Upper lobe of left lung (tissue), 6 donors: ENCODE measurements around the gene SLC66A2. TPM values are rescaled to one million over a fixed set of nuclear protein-coding genes. Genes with fewer than 3 reads are reported as not detected.

Source experiments
- ATAC-seq, 2 donors: fragments of 200-7000 bp; cut with Tn5 transposase; one replicate each; pipeline ENCODE4 v1.9.1; 2022; ENCODE audit warnings: mild to moderate bottlenecking in 2 of 2, moderate library complexity in 2 of 2; ENCODE audit not compliant: low FRiP score in 2 of 2
- DNase-seq, 2 donors: peaks; one replicate each; pipeline ENCODE4 v3.0.0-alpha.2; 2019 to 2020
- H3K27ac ChIP-seq, 4 donors: fragments of 200-600 bp; sonication (generic); one replicate each; pipeline ENCODE4 v1.5.1; 2016 to 2019
- H3K27me3 ChIP-seq, 4 donors: fragments of 200-600 bp; sonication (generic); one replicate each; pipeline ENCODE4 v1.5.1; 2017 to 2019
- H3K36me3 ChIP-seq, 4 donors: fragments of 200-600 bp; sonication (generic); one replicate each; pipeline ENCODE4 v1.5.1; 2016 to 2019
- H3K4me1 ChIP-seq, 4 donors: fragments of 200-600 bp; sonication (generic); one replicate each; pipeline ENCODE4 v1.5.1; 2018 to 2019
- H3K4me3 ChIP-seq, 4 donors: fragments of 200-600 bp; sonication (generic); one replicate each; pipeline ENCODE4 v1.5.1; 2017 to 2019; ENCODE audit warnings: mild to moderate bottlenecking in 2 of 4, moderate library complexity in 1 of 4
- H3K9me3 ChIP-seq, 4 donors: fragments of 200-600 bp; sonication (generic); one replicate each; pipeline ENCODE4 v1.5.1; 2018 to 2019
- EP300 ChIP-seq, 4 donors: sonication (generic); formaldehyde crosslinking; IDR thresholded peaks; one replicate each; pipeline ENCODE4 v1.5.1; 2017; ENCODE audit warnings: antibody characterized with exemption in 4 of 4, control low read depth in 2 of 4
- POLR2A ChIP-seq, 4 donors: fragments of 450-650 bp; IDR thresholded peaks; one replicate each; pipeline ENCODE4 v1.5.1; 2016 to 2017; ENCODE audit warnings: antibody characterized with exemption in 4 of 4, mild to moderate bottlenecking in 2 of 4
- POLR2AphosphoS5 ChIP-seq, 2 donors: sonication (generic); formaldehyde crosslinking; IDR thresholded peaks; one replicate each; pipeline ENCODE4 v1.5.1; 2017; ENCODE audit warnings: antibody characterized with exemption in 2 of 2
- WGBS, 2 donors: methylation state at CpG; one replicate each; pipeline ENCODE4 v1.1.5; 2017 to 2018; 5-methylcytosine and 5-hydroxymethylcytosine counted together
- total RNA-seq, 6 donors: library from RNA; depleted of rRNA in 4 of 6; stranded (reverse); fragments of >200 nt in 4 of 6; gene quantifications; one replicate each; pipeline versions ENCODE4 v1.1.0 to v1.2.1, GENCODE V29; 2016 to 2021
- TF ChIP-seq, protein P1 (sequence below), 6 experiments: fragments of 450-650 bp in 4 of 6; fragments of 200-600 bp in 2 of 6; sonication (generic) in 2 of 6; IDR thresholded peaks; one replicate each; pipeline ENCODE4 v1.5.1; 2016 to 2019; ENCODE audit warnings: antibody characterized with exemption in 6 of 6
- donor health status: DM: no; HTN: no; CAD: no; lungs with moderate emphysema.
- donor health status: DM: no; HTN: yes; CAD: no; lungs with severe emphysema.

The SLC66A2 gene
- total RNA-seq, 6 donors from 2014 or later, result 37.6 to 90.7 (median 66.5) TPM

DNA sequence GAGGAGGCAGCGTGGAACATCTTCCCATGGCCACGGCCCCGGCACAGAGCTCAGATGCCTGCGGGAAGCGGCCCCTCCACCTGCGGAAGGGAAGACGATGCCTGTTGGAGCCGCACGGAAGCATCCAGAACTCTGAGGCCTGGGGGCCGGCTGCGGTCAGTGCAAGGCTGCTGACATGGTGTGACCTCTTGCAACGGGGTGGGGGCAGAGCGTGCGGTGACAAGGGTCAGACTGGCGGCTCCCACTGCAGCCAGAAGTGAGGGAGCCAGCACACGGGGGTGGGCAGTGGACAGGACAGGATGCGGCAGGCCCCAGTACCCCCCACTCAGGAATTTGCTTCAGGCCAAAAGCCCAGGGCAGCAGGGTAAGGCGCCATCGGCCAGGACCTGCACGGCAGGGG lies 48.8 kb downstream of the SLC66A2 start:
- DNase-seq, result peak in 1 of 2 donors; percentile 62
- peaks cover 0 to 20% (median 12%) of the 10 kb centered on the region in 4 donors for H3K9me3 ChIP-seq

DNA sequence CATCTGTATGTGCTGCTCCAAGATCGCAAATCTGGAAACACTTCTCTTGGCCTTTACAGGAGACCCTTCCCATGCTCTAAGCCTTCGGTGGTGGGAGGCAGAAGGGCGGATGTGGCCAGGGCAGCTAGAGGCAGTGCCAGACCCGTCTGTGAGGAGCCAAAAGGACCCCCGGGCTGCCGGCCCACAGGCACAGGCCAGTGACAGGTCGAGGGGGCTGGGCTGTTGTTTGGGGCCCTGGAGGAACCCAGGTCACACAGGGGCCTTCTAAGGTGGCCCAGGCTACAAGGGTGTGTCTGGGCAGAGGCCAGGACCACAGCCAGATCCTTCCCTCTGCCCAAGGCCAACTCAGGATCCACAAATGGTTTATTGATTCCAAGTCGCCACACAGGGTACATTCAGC lies 49.4 kb downstream of the SLC66A2 start:
- no peak for ATAC-seq
- no peak for DNase-seq

More for the DNA sequence above, 48.8 kb downstream of the SLC66A2 start:
- peaks cover 0 to 2% (median 0%) of the 10 kb centered on the region in 4 donors for H3K4me1 ChIP-seq
- whole genome bisulfite sequencing, 2 donors, result 95 to 97% methylated on average over 13 to 20 of the region's 20 CpGs
- no peak overlapping the region for H3K27ac ChIP-seq
- no peaks in the 10 kb centered on the region for H3K27me3 ChIP-seq
- no peak for ATAC-seq
- H3K4me3 ChIP-seq, result no peak overlapping the region
- peaks cover 5 to 24% (median 22%) of the 10 kb centered on the region in 4 donors for H3K36me3 ChIP-seq
- TF ChIP-seq POLR2AphosphoS5 (IDR thresholded peaks at IDR 0.05) (no peak), POLR2A (IDR thresholded peaks at IDR 0.05) (no peak), EP300 (IDR thresholded peaks at IDR 0.05) (no peak)
- TF ChIP-seq, protein P1, sequence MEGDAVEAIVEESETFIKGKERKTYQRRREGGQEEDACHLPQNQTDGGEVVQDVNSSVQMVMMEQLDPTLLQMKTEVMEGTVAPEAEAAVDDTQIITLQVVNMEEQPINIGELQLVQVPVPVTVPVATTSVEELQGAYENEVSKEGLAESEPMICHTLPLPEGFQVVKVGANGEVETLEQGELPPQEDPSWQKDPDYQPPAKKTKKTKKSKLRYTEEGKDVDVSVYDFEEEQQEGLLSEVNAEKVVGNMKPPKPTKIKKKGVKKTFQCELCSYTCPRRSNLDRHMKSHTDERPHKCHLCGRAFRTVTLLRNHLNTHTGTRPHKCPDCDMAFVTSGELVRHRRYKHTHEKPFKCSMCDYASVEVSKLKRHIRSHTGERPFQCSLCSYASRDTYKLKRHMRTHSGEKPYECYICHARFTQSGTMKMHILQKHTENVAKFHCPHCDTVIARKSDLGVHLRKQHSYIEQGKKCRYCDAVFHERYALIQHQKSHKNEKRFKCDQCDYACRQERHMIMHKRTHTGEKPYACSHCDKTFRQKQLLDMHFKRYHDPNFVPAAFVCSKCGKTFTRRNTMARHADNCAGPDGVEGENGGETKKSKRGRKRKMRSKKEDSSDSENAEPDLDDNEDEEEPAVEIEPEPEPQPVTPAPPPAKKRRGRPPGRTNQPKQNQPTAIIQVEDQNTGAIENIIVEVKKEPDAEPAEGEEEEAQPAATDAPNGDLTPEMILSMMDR (IDR thresholded peaks at IDR 0.05), result no peak

DNA sequence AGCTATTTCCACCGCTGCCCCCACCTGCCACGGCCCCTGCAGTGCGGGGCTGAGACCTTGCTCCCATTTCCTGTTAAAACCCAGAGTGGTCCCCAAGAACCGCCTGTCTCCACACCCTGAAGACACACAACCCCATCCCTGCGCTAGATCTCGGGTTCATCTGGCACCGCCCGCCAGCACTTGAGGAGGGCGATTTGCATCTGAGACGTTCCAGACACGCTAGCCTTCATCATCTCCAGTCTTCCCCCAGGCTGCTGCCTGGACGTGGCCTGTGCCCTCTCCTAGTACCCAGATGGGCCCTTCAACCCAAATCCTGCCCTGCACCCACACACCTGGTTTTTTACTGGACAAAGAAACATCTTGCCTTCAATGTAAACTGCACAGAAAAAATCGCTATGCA lies 49.8 kb downstream of the SLC66A2 start:
- Histone ChIP-seq H3K36me3 (peaks cover 5 to 24% (median 22%) of the 10 kb centered on the region in 4 donors), H3K9me3 (peaks cover 0 to 30% (median 19%) of the 10 kb centered on the region in 4 donors), H3K27me3 (no peaks in the 10 kb centered on the region), H3K4me1 (peaks cover 0 to 2% (median 0%) of the 10 kb centered on the region in 4 donors), H3K4me3 (no peak overlapping the region), H3K27ac (no peak overlapping the region)
- ATAC-seq (no peak), DNase-seq (no peak)
- WGBS, 2 donors, result 86 to 94% methylated on average over 13 of the region's 13 CpGs
- TF ChIP-seq POLR2AphosphoS5 (IDR thresholded peaks at IDR 0.05) (no peak), POLR2A (IDR thresholded peaks at IDR 0.05) (no peak), EP300 (IDR thresholded peaks at IDR 0.05) (no peak)
- TF ChIP-seq, protein P1 (IDR thresholded peaks at IDR 0.05), result no peak

More for the DNA sequence above, 49.4 kb downstream of the SLC66A2 start:
- Histone ChIP-seq H3K36me3 (peaks cover 5 to 24% (median 22%) of the 10 kb centered on the region in 4 donors), H3K4me1 (peaks cover 0 to 2% (median 0%) of the 10 kb centered on the region in 4 donors), H3K27ac (no peak overlapping the region), H3K27me3 (no peaks in the 10 kb centered on the region), H3K9me3 (peaks cover 0 to 25% (median 15%) of the 10 kb centered on the region in 4 donors), H3K4me3 (no peak overlapping the region)
- WGBS, 2 donors, result 97 to 100% methylated on average over 2 to 8 of the region's 8 CpGs
- no peak for TF ChIP-seq POLR2AphosphoS5 (IDR thresholded peaks at IDR 0.05)
- TF ChIP-seq, protein P1 (IDR thresholded peaks at IDR 0.05), result no peak
- no peak for TF ChIP-seq POLR2A (IDR thresholded peaks at IDR 0.05)
- no peak for TF ChIP-seq EP300 (IDR thresholded peaks at IDR 0.05)

DNA sequence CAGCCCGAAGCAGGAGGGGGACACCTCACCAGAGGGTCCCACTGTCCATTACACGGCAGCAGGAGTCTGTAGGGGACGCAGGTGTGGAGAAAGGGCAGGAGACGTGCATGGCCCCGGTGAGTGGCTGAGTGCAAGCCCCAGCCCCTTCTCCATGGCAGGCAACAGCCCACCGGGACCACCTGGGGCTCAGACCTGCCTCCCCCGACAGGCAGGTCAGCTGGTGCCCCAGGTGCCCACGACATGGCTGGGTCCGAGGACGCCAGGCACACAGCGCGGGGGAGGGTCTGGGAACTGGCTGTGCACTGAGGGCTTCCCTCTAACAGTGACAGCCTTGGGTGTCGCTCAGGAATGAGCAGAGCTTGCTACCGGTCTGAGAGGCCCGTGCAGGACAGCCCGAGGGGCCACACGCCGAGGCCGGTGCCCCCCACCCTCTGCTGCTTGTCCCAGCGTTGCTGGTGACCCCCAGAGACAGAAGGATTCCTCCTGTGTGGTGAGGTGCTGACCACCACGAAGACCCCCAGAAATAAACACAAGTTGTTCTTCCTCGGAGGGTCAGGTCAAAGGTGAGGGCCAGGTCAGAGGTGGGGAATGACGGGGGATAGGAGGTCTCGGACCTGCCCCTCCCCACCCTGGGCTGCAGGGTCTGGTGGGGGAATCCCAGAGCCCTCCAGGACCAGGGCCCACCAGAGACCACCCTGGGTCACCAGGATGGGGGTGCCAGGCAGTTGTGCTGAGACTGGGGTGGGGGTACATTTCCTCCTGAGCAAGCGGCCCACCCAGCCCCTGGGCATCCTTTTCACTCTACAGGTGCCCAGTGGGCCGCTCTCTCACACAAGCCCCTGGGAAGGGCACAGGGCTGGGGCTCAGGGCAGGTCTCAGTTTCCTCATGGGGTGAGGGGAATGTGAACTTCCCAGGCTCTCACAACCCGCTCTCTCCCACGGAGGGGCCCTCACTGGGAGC lies 50.6 kb downstream of the SLC66A2 start:
- peaks cover 5 to 24% (median 22%) of the 10 kb centered on the region in 4 donors for H3K36me3 ChIP-seq
- H3K27ac ChIP-seq, result no peak overlapping the region
- DNase-seq, result peak; percentile 20 to 61
- WGBS, 2 donors, result 93 to 95% methylated on average over 11 to 27 of the region's 28 CpGs
- TF ChIP-seq POLR2AphosphoS5 (IDR thresholded peaks at IDR 0.05), result no peak
- TF ChIP-seq, protein P1 (IDR thresholded peaks at IDR 0.05), result no peak
- TF ChIP-seq POLR2A (IDR thresholded peaks at IDR 0.05), result no peak
- H3K4me3 ChIP-seq, result no peak overlapping the region
- no peak for ATAC-seq
- H3K27me3 ChIP-seq, result no peaks in the 10 kb centered on the region
- H3K4me1 ChIP-seq, result peaks cover 0 to 2% (median 0%) of the 10 kb centered on the region in 4 donors
- H3K9me3 ChIP-seq, result peaks cover 0 to 37% (median 25%) of the 10 kb centered on the region in 4 donors
